ENCODE results near the gene OCA2. TPM values are rescaled to one million over a fixed set of nuclear protein-coding genes. Genes with fewer than 3 reads are reported as not detected.

The OCA2 gene
- polyA plus RNA-seq, 1 donor (not counting 4 experiments of a cell fraction or from before 2014, with no cell fraction given), result 0.05 TPM

DNA sequence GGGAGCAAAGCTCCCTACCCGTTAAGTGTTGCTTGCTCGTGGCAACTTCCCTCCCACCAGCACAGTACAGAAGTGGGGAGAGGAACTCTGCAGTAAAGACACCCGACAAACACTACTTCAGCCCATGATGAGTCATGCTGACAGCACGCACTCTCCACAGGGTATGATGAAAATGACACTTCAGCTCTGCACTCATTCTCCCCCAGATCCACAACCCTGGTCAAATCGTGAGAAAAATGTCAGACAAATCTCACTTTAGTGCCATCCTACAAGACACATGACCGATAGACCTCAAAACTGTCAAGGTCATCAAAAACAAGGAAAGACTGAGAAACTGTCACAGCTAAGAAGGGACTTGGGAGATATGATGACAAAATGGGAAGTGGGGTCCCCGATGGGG lies 278.9 kb downstream of the OCA2 start:
- TF ChIP-seq, protein P1, sequence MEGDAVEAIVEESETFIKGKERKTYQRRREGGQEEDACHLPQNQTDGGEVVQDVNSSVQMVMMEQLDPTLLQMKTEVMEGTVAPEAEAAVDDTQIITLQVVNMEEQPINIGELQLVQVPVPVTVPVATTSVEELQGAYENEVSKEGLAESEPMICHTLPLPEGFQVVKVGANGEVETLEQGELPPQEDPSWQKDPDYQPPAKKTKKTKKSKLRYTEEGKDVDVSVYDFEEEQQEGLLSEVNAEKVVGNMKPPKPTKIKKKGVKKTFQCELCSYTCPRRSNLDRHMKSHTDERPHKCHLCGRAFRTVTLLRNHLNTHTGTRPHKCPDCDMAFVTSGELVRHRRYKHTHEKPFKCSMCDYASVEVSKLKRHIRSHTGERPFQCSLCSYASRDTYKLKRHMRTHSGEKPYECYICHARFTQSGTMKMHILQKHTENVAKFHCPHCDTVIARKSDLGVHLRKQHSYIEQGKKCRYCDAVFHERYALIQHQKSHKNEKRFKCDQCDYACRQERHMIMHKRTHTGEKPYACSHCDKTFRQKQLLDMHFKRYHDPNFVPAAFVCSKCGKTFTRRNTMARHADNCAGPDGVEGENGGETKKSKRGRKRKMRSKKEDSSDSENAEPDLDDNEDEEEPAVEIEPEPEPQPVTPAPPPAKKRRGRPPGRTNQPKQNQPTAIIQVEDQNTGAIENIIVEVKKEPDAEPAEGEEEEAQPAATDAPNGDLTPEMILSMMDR (optimal IDR thresholded peaks at IDR 0.05 in 1 of 3, IDR thresholded peaks at IDR 0.05 in 1 of 3, conservative IDR thresholded peaks at IDR 0.05 in 1 of 3; ENCODE audit: extremely low read depth in 1 of 3, insufficient read depth in 2 of 3, low read length in 3 of 3), result no peak
- no peak for TF ChIP-seq EZH2 (IDR thresholded peaks at IDR 0.05; ENCODE audit: low read length)
- H3K79me2 ChIP-seq (ENCODE audit: control insufficient read depth, insufficient read depth, low read length), result no peaks in the 10 kb centered on the region
- dilution Hi-C loops (cut with MboI; ENCODE audit: extremely low pct_ligation_motif_present, low sequenced_read_pairs), result no loop called here
- DNase-seq (ENCODE audit: low read depth, low spot score), result no peak
- no peak overlapping the region for H3K4me3 ChIP-seq (ENCODE audit: control insufficient read depth in 2 of 3, extremely low read depth in 1 of 3, insufficient read depth in 2 of 3, low read depth in 1 of 3, low read length in 3 of 3)
- no peak overlapping the region for H3K9ac ChIP-seq (ENCODE audit: control insufficient read depth, extremely low read depth, insufficient read depth, low read length)
- H2AFZ ChIP-seq (ENCODE audit: control insufficient read depth, low read length), result no peak overlapping the region
- H3K4me1 ChIP-seq (ENCODE audit: control insufficient read depth, extremely low read depth, insufficient read depth, low read length), result no peaks in the 10 kb centered on the region
- H3K27ac ChIP-seq (ENCODE audit: control insufficient read depth, insufficient read depth, low read length), result no peak overlapping the region
- H3K9me1 ChIP-seq (ENCODE audit: control insufficient read depth, extremely low read depth, insufficient read depth, low read length), result no peaks in the 10 kb centered on the region
- H3K27me3 ChIP-seq (ENCODE audit: control insufficient read depth, extremely low read depth, insufficient read depth, low read length), result no peaks in the 10 kb centered on the region
- no peaks in the 10 kb centered on the region for H3K36me3 ChIP-seq (ENCODE audit: control insufficient read depth in 2 of 2, extremely low read depth in 1 of 2, insufficient read depth in 2 of 2, low read length in 2 of 2)
- H4K20me1 ChIP-seq (ENCODE audit: control insufficient read depth, extremely low read depth, insufficient read depth, low read length), result no peaks in the 10 kb centered on the region
- H3K9me3 ChIP-seq (ENCODE audit: control insufficient read depth, low read depth, low read length), result peaks cover 2% of the 10 kb centered on the region
- H3K4me2 ChIP-seq (ENCODE audit: control insufficient read depth, extremely low read depth, insufficient read depth, low read depth, low read length), result no peak overlapping the region
- no peak for FAIRE-seq

DNA sequence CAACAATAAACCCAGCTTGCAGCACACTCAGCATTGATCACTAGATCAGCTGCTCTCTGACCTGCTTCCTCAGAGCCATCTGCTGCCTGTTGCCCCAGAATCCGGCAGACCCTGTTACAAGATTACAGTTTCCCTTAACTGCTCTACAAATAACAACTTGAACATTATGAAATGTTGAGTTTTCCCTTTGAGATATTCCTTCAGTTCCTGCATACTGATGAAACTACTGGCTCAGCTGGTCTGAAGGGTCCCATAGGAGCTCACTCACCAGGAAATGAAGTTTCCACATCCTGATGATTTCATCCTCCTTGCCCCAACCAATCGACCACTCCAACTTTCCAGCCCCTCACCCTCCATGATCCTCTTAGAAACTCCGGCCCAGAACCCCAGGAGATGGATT lies 281.9 kb downstream of the OCA2 start:
- Histone ChIP-seq H3K9ac (ENCODE audit: control insufficient read depth, extremely low read depth, insufficient read depth, low read length) (no peak overlapping the region), H3K79me2 (ENCODE audit: control insufficient read depth, insufficient read depth, low read length) (no peaks in the 10 kb centered on the region), H3K9me3 (ENCODE audit: control insufficient read depth, low read depth, low read length) (peaks cover 2% of the 10 kb centered on the region), H3K4me1 (ENCODE audit: control insufficient read depth, extremely low read depth, insufficient read depth, low read length) (no peaks in the 10 kb centered on the region), H3K27ac (ENCODE audit: control insufficient read depth, insufficient read depth, low read length) (no peak overlapping the region), H3K4me2 (ENCODE audit: control insufficient read depth, extremely low read depth, insufficient read depth, low read depth, low read length) (no peak overlapping the region), H3K4me3 (ENCODE audit: control insufficient read depth in 2 of 3, extremely low read depth in 1 of 3, insufficient read depth in 2 of 3, low read depth in 1 of 3, low read length in 3 of 3) (no peak overlapping the region), H3K9me1 (ENCODE audit: control insufficient read depth, extremely low read depth, insufficient read depth, low read length) (no peaks in the 10 kb centered on the region), H2AFZ (ENCODE audit: control insufficient read depth, low read length) (no peak overlapping the region), H4K20me1 (ENCODE audit: control insufficient read depth, extremely low read depth, insufficient read depth, low read length) (no peaks in the 10 kb centered on the region), H3K27me3 (ENCODE audit: control insufficient read depth, extremely low read depth, insufficient read depth, low read length) (no peaks in the 10 kb centered on the region), H3K36me3 (ENCODE audit: control insufficient read depth in 2 of 2, extremely low read depth in 1 of 2, insufficient read depth in 2 of 2, low read length in 2 of 2) (no peaks in the 10 kb centered on the region)
- TF ChIP-seq EZH2 (IDR thresholded peaks at IDR 0.05; ENCODE audit: low read length), result no peak
- TF ChIP-seq, protein P1 (optimal IDR thresholded peaks at IDR 0.05 in 1 of 3, IDR thresholded peaks at IDR 0.05 in 1 of 3, conservative IDR thresholded peaks at IDR 0.05 in 1 of 3; ENCODE audit: extremely low read depth in 1 of 3, insufficient read depth in 2 of 3, low read length in 3 of 3), result no peak
- DNase-seq (ENCODE audit: low read depth, low spot score), result no peak
- FAIRE-seq, result no peak
- dilution Hi-C loops (cut with MboI; ENCODE audit: extremely low pct_ligation_motif_present, low sequenced_read_pairs), result no loop called here
